Gastroesophageal sphincter (tissue), 3 donors: ENCODE measurements around the gene RPL38.

Experiments
- EP300 ChIP-seq: sonication (generic); formaldehyde crosslinking; IDR thresholded peaks from one replicate; pipeline ENCODE4 v1.6.1; 2017; ENCODE audit warnings: antibody characterized with exemption, mild to moderate bottlenecking
- POLR2A ChIP-seq, 2 donors: fragments of 450-650 bp; IDR thresholded peaks; one replicate each; pipeline ENCODE4 v1.6.1; 2017; ENCODE audit warnings: antibody characterized with exemption in 2 of 2, mild to moderate bottlenecking in 2 of 2, moderate library complexity in 1 of 2
- POLR2AphosphoS5 ChIP-seq: sonication (generic); formaldehyde crosslinking; IDR thresholded peaks from one replicate; pipeline ENCODE4 v1.6.1; 2017; ENCODE audit warnings: antibody characterized with exemption
- TF ChIP-seq, protein P1 (sequence below), 4 experiments: fragments of 200-600 bp in 2 of 4; fragments of 450-650 bp in 2 of 4; sonication (generic) in 1 of 4; IDR thresholded peaks; one replicate each; pipeline ENCODE4 v1.5.1; 2017 to 2019; ENCODE audit warnings: antibody characterized with exemption in 4 of 4, mild to moderate bottlenecking in 2 of 4, moderate library complexity in 2 of 4

DNA sequence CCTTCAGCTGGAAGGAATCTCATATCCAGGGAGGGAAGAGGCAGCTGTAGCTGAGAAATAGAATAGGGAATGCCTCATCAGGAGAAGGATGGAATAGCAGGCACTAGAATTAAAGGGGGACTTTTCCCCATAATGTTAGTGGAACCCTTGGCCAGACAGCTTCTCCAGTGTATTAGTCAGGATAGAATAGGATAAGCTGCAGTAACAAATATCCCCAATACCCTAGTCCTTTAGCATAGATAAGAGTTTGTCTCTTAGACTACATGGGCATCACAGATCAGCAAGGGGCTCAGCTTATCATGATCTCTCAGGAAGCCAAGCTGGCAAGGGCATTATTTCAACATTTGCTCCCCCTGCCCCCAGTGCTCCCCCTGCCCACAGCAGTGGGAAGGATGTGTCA lies 44.7 kb upstream of the RPL38 start:
- TF ChIP-seq, protein P1, sequence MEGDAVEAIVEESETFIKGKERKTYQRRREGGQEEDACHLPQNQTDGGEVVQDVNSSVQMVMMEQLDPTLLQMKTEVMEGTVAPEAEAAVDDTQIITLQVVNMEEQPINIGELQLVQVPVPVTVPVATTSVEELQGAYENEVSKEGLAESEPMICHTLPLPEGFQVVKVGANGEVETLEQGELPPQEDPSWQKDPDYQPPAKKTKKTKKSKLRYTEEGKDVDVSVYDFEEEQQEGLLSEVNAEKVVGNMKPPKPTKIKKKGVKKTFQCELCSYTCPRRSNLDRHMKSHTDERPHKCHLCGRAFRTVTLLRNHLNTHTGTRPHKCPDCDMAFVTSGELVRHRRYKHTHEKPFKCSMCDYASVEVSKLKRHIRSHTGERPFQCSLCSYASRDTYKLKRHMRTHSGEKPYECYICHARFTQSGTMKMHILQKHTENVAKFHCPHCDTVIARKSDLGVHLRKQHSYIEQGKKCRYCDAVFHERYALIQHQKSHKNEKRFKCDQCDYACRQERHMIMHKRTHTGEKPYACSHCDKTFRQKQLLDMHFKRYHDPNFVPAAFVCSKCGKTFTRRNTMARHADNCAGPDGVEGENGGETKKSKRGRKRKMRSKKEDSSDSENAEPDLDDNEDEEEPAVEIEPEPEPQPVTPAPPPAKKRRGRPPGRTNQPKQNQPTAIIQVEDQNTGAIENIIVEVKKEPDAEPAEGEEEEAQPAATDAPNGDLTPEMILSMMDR (IDR thresholded peaks at IDR 0.05) = no peak
- TF ChIP-seq POLR2AphosphoS5 = no peak
- TF ChIP-seq POLR2A (IDR thresholded peaks at IDR 0.05) = no peak
- no peak for TF ChIP-seq EP300
